PC-3 (cell line): ENCODE measurements around the gene NR5A2. TPM values are rescaled to one million over a fixed set of nuclear protein-coding genes. Genes with fewer than 3 reads are reported as not detected.

Source experiments
- ATAC-seq: fragments of 200-7000 bp; cut with Tn5 transposase; 2 replicates; pipeline ENCODE4 v1.9.1; 2020; ENCODE audit warnings: mild to moderate bottlenecking, moderate library complexity
- BruUV-seq: library from RNA; stranded (reverse); fragments of 400-500 nt; replicated peaks from 2 replicates; lab custom pipeline; 2021; lab: Mats Ljungman, UMichigan
- CTCF ChIA-PET: fragments of 300-600 bp; sonication (Branson Sonifier 250); formaldehyde crosslinking; loops from one replicate; lab custom pipeline; 2022; ENCODE audit warnings: antibody characterized with exemption; lab: Charles Lee
- POLR2A ChIA-PET: fragments of 300-600 bp; sonication (Branson Sonifier 250); formaldehyde crosslinking; loops from one replicate; lab custom pipeline; 2022; ENCODE audit warnings: antibody characterized with exemption; ENCODE audit not compliant: unreplicated experiment; lab: Charles Lee
- DNase-seq: peaks from one replicate; pipeline ENCODE4 v3.0.0-alpha.2; 2015
- H2AFZ ChIP-seq: fragments of 300-600 bp; sonication (generic); 2 replicates; pipeline ENCODE4 v1.6.0; 2016; ENCODE audit warnings: antibody characterized with exemption, low read length
- H3F3A ChIP-seq: fragments of 300-600 bp; sonication (generic); one replicate; pipeline ENCODE4 v1.6.0; 2017; ENCODE audit warnings: antibody characterized with exemption, low read length, control low read depth, mild to moderate bottlenecking; ENCODE audit not compliant: unreplicated experiment
- H3K27ac ChIP-seq: fragments of 300-600 bp; sonication (generic); 2 replicates; pipeline ENCODE4 v1.5.1; 2016; ENCODE audit warnings: mild to moderate bottlenecking, low read length
- H3K27me3 ChIP-seq: fragments of 300-600 bp; sonication (generic); 2 replicates; pipeline ENCODE4 v1.6.1; 2016; ENCODE audit warnings: low read length, mixed read lengths
- H3K36me3 ChIP-seq: fragments of 300-600 bp; sonication (generic); 2 replicates; pipeline ENCODE4 v1.6.1; 2016; ENCODE audit warnings: low read depth, mixed run types, low read length, mixed read lengths
- H3K4me1 ChIP-seq: fragments of 300-600 bp; sonication (generic); 2 replicates; pipeline ENCODE4 v1.5.1; 2016; ENCODE audit warnings: low read length; ENCODE audit not compliant: insufficient read depth
- H3K4me2 ChIP-seq: fragments of 300-600 bp; sonication (generic); 2 replicates; pipeline ENCODE4 v1.6.0; 2016; ENCODE audit warnings: low read length
- H3K4me3 ChIP-seq: fragments of 300-600 bp; sonication (generic); 2 replicates; pipeline ENCODE4 v1.5.1; 2016; ENCODE audit warnings: mild to moderate bottlenecking, low read length, mixed read lengths
- H3K79me2 ChIP-seq: fragments of 300-600 bp; sonication (generic); 2 replicates; pipeline ENCODE4 v1.6.1; 2017; ENCODE audit warnings: low read length, mixed read lengths
- H3K9ac ChIP-seq: fragments of 300-600 bp; sonication (generic); 2 replicates; pipeline ENCODE4 v1.6.0; 2016; ENCODE audit warnings: mild to moderate bottlenecking, low read length
- H3K9me2 ChIP-seq: fragments of 300-600 bp; sonication (generic); replicated peaks from 2 replicates; pipeline ENCODE4 v1.6.1; 2016; ENCODE audit warnings: mixed run types, low read length, mixed read lengths
- H3K9me3 ChIP-seq: fragments of 300-600 bp; sonication (generic); 2 replicates; pipeline ENCODE4 v1.6.1; 2016; ENCODE audit warnings: low read length, mixed read lengths
- H4K20me1 ChIP-seq: fragments of 300-600 bp; sonication (generic); 2 replicates; pipeline ENCODE4 v1.6.1; 2016; ENCODE audit warnings: low read length, mixed read lengths
- EZH2 ChIP-seq: fragments of 300-600 bp; sonication (generic); IDR thresholded peaks from one replicate; pipeline ENCODE4 v1.6.1; 2017; ENCODE audit warnings: antibody characterized with exemption, mild to moderate bottlenecking, low read length; ENCODE audit not compliant: unreplicated experiment
- EZH2phosphoT487 ChIP-seq: fragments of 300-600 bp; sonication (generic); IDR thresholded peaks from 2 replicates; pipeline ENCODE4 v1.6.1; 2018; ENCODE audit warnings: mild to moderate bottlenecking, antibody characterized with exemption, low read length, borderline replicate concordance
- intact Hi-C: fragments of 100-400 bp; cut with micrococcal nuclease; formaldehyde crosslinking; loops from 2 replicates; pipeline ENCODE4 v1.9.0; 2023
- total RNA-seq: library from RNA; depleted of rRNA; stranded (reverse); fragments of >200 nt; gene quantifications from 2 replicates; pipeline ENCODE4 v1.2.3, GENCODE V29; 2014
- TF ChIP-seq, protein P1 (sequence below): fragments of 300-600 bp; sonication (generic); conservative IDR thresholded peaks from 2 replicates; pipeline ENCODE4 v1.5.1; 2017; ENCODE audit warnings: antibody characterized with exemption, low read depth, mild to moderate bottlenecking, low read length

The NR5A2 gene
- total RNA-seq, 1 experiment from 2014 or later: 0.36 TPM

DNA sequence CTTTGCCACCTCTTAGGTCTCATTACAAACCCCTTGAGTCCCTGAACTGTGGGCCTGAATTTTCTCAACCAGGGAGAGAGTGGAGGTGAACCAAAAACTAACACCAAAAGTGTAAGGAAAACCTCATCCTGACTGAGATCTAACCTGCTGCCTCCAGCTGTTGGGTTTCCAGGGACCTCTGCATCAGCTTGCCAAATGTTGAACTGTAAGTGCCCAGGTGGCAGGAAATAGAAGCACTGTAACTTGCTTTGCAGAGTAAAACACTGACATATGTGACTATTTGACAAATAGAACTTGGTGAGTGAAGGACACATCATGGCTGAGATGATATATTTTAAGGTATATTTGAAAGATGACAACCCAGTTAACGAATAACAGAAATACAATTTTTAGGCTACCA lies 48.4 kb upstream of the NR5A2 start:
- Histone ChIP-seq H3K9ac (no peak overlapping the region), H3K79me2 (no peaks in the 10 kb centered on the region), H4K20me1 (no peaks in the 10 kb centered on the region), H2AFZ (no peak overlapping the region), H3F3A (no peaks in the 10 kb centered on the region), H3K4me2 (no peak overlapping the region), H3K27me3 (0 out of 2 replicates have a peak, but pooled peaks cover 2% of the 10 kb centered on the region), H3K4me3 (no peak overlapping the region), H3K36me3 (no peaks in the 10 kb centered on the region), H3K27ac (no peak overlapping the region), H3K9me2 (no peaks in the 10 kb centered on the region), H3K4me1 (no peaks in the 10 kb centered on the region), H3K9me3 (no peaks in the 10 kb centered on the region)
- ATAC-seq (no peak), DNase-seq (no peak)
- TF ChIP-seq EZH2 (no peak), EZH2phosphoT487 (no peak)
- TF ChIP-seq, protein P1, sequence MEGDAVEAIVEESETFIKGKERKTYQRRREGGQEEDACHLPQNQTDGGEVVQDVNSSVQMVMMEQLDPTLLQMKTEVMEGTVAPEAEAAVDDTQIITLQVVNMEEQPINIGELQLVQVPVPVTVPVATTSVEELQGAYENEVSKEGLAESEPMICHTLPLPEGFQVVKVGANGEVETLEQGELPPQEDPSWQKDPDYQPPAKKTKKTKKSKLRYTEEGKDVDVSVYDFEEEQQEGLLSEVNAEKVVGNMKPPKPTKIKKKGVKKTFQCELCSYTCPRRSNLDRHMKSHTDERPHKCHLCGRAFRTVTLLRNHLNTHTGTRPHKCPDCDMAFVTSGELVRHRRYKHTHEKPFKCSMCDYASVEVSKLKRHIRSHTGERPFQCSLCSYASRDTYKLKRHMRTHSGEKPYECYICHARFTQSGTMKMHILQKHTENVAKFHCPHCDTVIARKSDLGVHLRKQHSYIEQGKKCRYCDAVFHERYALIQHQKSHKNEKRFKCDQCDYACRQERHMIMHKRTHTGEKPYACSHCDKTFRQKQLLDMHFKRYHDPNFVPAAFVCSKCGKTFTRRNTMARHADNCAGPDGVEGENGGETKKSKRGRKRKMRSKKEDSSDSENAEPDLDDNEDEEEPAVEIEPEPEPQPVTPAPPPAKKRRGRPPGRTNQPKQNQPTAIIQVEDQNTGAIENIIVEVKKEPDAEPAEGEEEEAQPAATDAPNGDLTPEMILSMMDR: no peak
- CTCF ChIA-PET: interaction anchor here (0.8 kb wide), 1 partner anchor 204 kb away, joined by 3 read pairs; no protein-coding TSS in a partner anchor
- POLR2A ChIA-PET: no interaction called here
- no TSS peak for BruUV-seq
- intact Hi-C loops: loop anchor here (10.0 kb wide), 1 partner anchor 196 kb away; no protein-coding TSS in a partner anchor

DNA sequence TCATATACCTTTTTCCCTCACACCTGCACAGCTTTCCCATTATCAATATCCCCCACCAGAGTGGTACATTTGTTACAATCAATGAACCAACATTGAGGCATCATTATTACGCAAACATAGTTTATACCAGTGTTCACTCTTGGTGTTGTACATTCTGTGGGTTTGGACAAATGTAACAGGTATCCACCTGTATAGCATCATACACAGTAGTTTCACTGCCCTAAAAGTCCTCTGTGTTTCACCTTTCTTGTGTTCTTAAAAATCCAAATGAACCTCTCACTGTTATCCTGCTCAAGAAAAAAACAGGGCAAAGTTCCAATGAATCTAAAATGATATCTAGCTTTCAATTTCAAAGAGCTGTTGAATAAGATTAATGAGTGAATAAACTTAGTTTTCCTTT lies 45.9 kb upstream of the NR5A2 start:
- Histone ChIP-seq H3K79me2 (no peaks in the 10 kb centered on the region), H3K4me2 (no peak overlapping the region), H3K36me3 (no peaks in the 10 kb centered on the region), H3K4me3 (no peak overlapping the region), H4K20me1 (no peaks in the 10 kb centered on the region), H3K9me3 (no peaks in the 10 kb centered on the region), H3K27ac (no peak overlapping the region), H3K9ac (no peak overlapping the region), H3K27me3 (no peaks in the 10 kb centered on the region), H3F3A (no peaks in the 10 kb centered on the region), H2AFZ (no peak overlapping the region), H3K4me1 (no peaks in the 10 kb centered on the region), H3K9me2 (no peaks in the 10 kb centered on the region)
- ChIA-PET POLR2A (no interaction called here), CTCF (no interaction called here)
- DNase-seq: no peak
- ATAC-seq: no peak
- TF ChIP-seq EZH2phosphoT487 (no peak), EZH2 (no peak)
- TF ChIP-seq, protein P1: no peak
- intact Hi-C loops: loop anchor here (10.0 kb wide), 1 partner anchor 63 kb away; no protein-coding TSS in a partner anchor
- BruUV-seq: no TSS peak

GRCh38 chr1:199982606-199983005 lies 44.9 kb upstream of the NR5A2 start:
- H4K20me1 ChIP-seq: no peaks in the 10 kb centered on the region

More at GRCh38 chr1:199982606-199983005, 44.9 kb upstream of the NR5A2 start:
- no peak overlapping the region for H2AFZ ChIP-seq
- H3K27ac ChIP-seq: no peak overlapping the region
- ATAC-seq (peak; percentile 79), DNase-seq (no peak)
- no peaks in the 10 kb centered on the region for H3K4me1 ChIP-seq
- no peaks in the 10 kb centered on the region for H3K27me3 ChIP-seq
- no peak overlapping the region for H3K4me2 ChIP-seq
- no peaks in the 10 kb centered on the region for H3K9me3 ChIP-seq
- no TSS peak for BruUV-seq
- H3K36me3 ChIP-seq: no peaks in the 10 kb centered on the region
- no peak overlapping the region for H3K9ac ChIP-seq
- POLR2A ChIA-PET: interaction anchor here (0.6 kb wide), 1 partner anchor 28 kb away, joined by 4 read pairs; no protein-coding TSS in a partner anchor
- H3F3A ChIP-seq: no peaks in the 10 kb centered on the region
- intact Hi-C loops: loop anchor here (1.0 to 10.0 kb wide), 2 partner anchors 62 to 298 kb away; no protein-coding TSS in a partner anchor
- TF ChIP-seq, protein P1: no peak
- TF ChIP-seq EZH2 (no peak), EZH2phosphoT487 (no peak)
- no peaks in the 10 kb centered on the region for H3K9me2 ChIP-seq
- H3K4me3 ChIP-seq: no peak overlapping the region
- no peaks in the 10 kb centered on the region for H3K79me2 ChIP-seq
- CTCF ChIA-PET: no interaction called here
